Measurements from ENCODE around the gene REXO1.

REXO1 gene

GRCh38 chr19:1862424-1863327 lies 14.4 kb upstream of the REXO1 start:
- in situ Hi-C loops (cut with MboI; ENCODE audit: low pct_unique_long_range_greater_than_20kb, low sequenced_read_pairs), result no loop called here
- DNase-seq, result peak; percentile 78

GRCh38 chr19:1862068-1862423 lies 13.8 kb upstream of the REXO1 start:
- in situ Hi-C loops (cut with MboI; ENCODE audit: low pct_unique_long_range_greater_than_20kb, low sequenced_read_pairs), result no loop called here
- DNase-seq, result no peak

GRCh38 chr19:1861599-1862031 lies 13.3 kb upstream of the REXO1 start:
- DNase-seq, result no peak
- in situ Hi-C loops (cut with MboI; ENCODE audit: low pct_unique_long_range_greater_than_20kb, low sequenced_read_pairs), result no loop called here

GRCh38 chr19:1860821-1861598 lies 12.7 kb upstream of the REXO1 start:
- DNase-seq, result no peak
- in situ Hi-C loops (cut with MboI; ENCODE audit: low pct_unique_long_range_greater_than_20kb, low sequenced_read_pairs), result no loop called here

- in situ Hi-C loops (cut with MboI; ENCODE audit: low pct_unique_long_range_greater_than_20kb, low sequenced_read_pairs), result no loop called here
- DNase-seq, result peak; percentile 79
Measured at GRCh38 chr19:1860042-1860775, 11.9 kb upstream of the REXO1 start.

GRCh38 chr19:1859331-1859781 lies 11.1 kb upstream of the REXO1 start:
- DNase-seq, result no peak
- in situ Hi-C loops (cut with MboI; ENCODE audit: low pct_unique_long_range_greater_than_20kb, low sequenced_read_pairs), result no loop called here

- in situ Hi-C loops (cut with MboI; ENCODE audit: low pct_unique_long_range_greater_than_20kb, low sequenced_read_pairs), result no loop called here
- DNase-seq, result no peak
Measured at GRCh38 chr19:1858412-1859081, 10.3 kb upstream of the REXO1 start.

- peak; percentile 87 for DNase-seq
- in situ Hi-C loops (cut with MboI; ENCODE audit: low pct_unique_long_range_greater_than_20kb, low sequenced_read_pairs), result no loop called here
Measured at GRCh38 chr19:1857648-1858326, 9.5 kb upstream of the REXO1 start.

- DNase-seq, result peak; percentile 95
- in situ Hi-C loops (cut with MboI; ENCODE audit: low pct_unique_long_range_greater_than_20kb, low sequenced_read_pairs), result no loop called here
Measured at GRCh38 chr19:1856698-1857603, 8.7 kb upstream of the REXO1 start.

- no peak for DNase-seq
- in situ Hi-C loops (cut with MboI; ENCODE audit: low pct_unique_long_range_greater_than_20kb, low sequenced_read_pairs), result no loop called here
Measured at GRCh38 chr19:1856345-1856697, 8.0 kb upstream of the REXO1 start.

- in situ Hi-C loops (cut with MboI; ENCODE audit: low pct_unique_long_range_greater_than_20kb, low sequenced_read_pairs), result no loop called here
- DNase-seq, result no peak
Measured at GRCh38 chr19:1855828-1856255, 7.6 kb upstream of the REXO1 start.

GRCh38 chr19:1855040-1855827 lies 7.0 kb upstream of the REXO1 start:
- DNase-seq, result peak; percentile 86
- in situ Hi-C loops (cut with MboI; ENCODE audit: low pct_unique_long_range_greater_than_20kb, low sequenced_read_pairs), result no loop called here

GRCh38 chr19:1854542-1855039 lies 6.3 kb upstream of the REXO1 start:
- in situ Hi-C loops (cut with MboI; ENCODE audit: low pct_unique_long_range_greater_than_20kb, low sequenced_read_pairs), result no loop called here
- DNase-seq, result no peak

- in situ Hi-C loops (cut with MboI; ENCODE audit: low pct_unique_long_range_greater_than_20kb, low sequenced_read_pairs), result no loop called here
- no peak for DNase-seq
Measured at GRCh38 chr19:1854039-1854541, 5.8 kb upstream of the REXO1 start.

GRCh38 chr19:1853295-1854038 lies 5.2 kb upstream of the REXO1 start:
- in situ Hi-C loops (cut with MboI; ENCODE audit: low pct_unique_long_range_greater_than_20kb, low sequenced_read_pairs), result no loop called here
- DNase-seq, result peak; percentile 92

- no peak for DNase-seq
- in situ Hi-C loops (cut with MboI; ENCODE audit: low pct_unique_long_range_greater_than_20kb, low sequenced_read_pairs), result no loop called here
Measured at GRCh38 chr19:1852581-1853128, 4.4 kb upstream of the REXO1 start.

All from KBM-7 (cell line).